ENCODE results near the gene FBXL17.

The FBXL17 gene

GRCh38 chr5:108079753-108080152 is 302.1 kb downstream of the FBXL17 start:
- no peak for DNase-seq

DNA sequence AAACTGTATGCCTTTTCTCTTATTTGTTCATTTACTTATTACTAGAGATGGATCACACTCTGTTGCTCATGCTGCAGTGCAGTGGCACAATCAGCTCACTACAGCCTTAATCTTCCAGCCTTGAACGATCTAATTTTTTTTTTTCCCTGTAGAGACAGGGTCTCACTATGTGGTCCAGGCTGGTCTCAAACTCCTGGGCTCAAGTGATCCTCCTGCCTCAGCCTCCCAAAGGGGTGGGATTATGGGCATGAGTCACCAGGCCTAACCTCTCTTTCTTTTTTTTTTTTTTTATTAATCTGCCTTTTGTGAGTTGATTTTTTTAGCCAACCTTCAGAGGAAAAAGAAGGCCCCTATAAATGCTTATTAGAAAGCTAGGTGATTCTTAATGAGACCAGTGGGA is 303.0 kb downstream of the FBXL17 start:
- no peak for DNase-seq

DNA sequence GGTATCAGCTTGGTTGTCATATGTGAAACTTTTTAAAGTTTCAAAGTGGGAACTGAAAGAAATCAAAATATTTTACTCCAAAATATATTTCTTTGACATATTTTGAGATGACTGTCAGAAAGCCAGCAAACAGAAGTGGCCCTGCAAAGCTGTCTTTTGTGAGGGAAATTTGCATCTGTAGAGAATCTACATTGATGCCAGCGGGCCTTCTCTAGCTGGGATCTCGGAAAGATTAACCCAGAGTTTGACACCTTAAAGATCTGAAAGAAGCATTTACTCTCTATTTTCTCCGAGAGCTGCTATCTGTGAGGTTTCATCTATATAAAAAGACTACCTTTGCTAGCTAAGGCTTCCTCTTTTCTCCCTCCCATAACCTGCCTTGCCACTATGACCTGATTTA is 303.6 kb downstream of the FBXL17 start:
- no peak for DNase-seq

DNA sequence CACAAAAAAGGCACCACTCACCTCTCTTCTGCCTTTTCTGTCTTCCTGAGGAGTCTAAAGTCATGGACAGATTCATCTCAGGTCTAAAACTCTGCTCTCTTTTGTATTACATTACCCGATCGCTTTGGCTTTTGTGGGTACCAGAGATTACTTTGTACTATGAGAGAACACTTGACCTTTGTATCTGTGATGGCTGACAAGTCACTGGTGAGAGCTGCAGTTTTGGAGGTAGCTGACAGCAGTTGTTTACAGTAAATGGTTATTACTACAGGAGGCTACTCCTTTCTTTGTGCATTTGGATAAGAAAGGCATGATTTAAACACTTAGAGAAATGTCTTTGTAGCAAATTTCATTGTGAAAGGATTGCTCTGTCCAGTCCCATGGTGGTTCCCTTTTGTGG is 307.3 kb downstream of the FBXL17 start:
- DNase-seq = no peak

DNA sequence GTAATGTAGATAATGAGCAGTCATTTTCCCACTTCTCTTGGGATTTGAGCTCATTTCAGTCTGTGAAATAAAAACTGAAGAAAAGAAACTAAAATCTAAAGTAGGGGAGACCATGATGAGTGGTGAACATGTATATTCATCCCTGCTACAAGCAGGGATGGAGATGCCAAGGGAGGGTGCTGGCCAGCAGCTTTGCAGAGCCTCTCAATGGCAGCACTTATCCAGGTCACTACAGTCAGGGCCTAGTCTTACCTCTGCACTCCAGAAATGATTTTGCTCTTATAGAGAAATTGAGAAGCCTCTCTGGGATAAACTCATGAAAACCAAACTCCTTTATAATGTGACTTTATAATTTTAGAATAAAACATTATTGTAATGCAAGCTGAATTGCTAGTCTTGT is 317.6 kb downstream of the FBXL17 start:
- no peak for DNase-seq

GRCh38 chr5:108061941-108062340 is 320.0 kb downstream of the FBXL17 start:
- no peak for DNase-seq

GRCh38 chr5:108060340-108060739 is 321.6 kb downstream of the FBXL17 start:
- no peak for DNase-seq

GRCh38 chr5:108059334-108059733 is 322.6 kb downstream of the FBXL17 start:
- no peak for DNase-seq

- DNase-seq = no peak
These were observed 327.5 kb downstream of the FBXL17 start for GRCh38 chr5:108054349-108054748.

DNA sequence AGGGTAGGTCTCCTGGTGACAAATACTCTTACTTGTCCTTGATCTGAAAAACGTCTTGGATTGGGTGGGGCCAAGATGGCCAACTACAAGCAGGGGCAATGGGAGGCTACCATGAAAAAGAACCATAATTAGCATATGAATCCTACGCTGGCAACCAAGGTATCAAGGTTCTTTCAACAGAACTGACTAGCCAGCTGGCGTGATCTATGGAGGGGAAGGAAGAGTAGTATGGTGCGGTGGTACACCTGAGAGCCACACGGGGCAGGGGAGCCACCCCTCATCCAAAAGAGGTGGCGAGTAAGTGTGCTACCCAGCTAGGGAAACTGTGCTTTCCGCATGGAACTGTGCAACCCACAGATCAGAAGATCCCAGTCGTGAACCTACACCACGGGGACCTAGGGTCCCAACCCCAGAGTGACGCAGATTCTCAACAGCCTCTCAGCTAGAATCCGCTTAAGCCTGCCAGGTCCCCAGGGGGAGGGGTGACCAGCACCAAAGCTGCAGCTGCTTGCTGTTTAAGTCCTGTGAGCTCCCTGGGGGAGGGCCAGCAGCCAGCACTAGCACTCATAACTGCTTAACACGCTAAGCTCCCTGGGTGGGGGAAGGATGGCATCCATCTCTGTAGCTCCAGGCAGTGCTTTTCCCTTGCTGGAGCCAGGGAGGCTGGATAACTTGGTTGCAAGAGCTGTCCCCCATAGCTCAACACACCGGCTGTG is 334.8 kb downstream of the FBXL17 start:
- no peak for DNase-seq

DNA sequence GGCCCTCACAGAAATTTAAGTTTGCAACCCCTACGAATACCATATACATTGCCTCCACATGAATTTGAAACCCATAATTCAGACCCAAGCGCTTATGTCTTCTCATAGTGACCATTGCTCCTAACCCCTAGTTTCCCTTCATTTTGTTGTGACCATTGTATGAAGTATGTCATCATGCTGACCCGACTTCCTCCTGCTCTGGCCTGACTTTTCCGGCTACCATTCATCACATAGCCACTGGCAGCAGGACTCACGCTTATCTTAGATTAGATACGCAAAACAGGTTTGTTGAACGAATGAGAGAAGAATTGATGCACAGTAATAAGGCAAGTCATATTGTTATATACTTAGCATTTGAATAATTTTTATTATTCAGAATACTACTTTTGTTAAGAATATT is 345.4 kb downstream of the FBXL17 start:
- DNase-seq = no peak

- DNase-seq = no peak
These were observed 353.0 kb downstream of the FBXL17 start for GRCh38 chr5:108028883-108029282.

DNA sequence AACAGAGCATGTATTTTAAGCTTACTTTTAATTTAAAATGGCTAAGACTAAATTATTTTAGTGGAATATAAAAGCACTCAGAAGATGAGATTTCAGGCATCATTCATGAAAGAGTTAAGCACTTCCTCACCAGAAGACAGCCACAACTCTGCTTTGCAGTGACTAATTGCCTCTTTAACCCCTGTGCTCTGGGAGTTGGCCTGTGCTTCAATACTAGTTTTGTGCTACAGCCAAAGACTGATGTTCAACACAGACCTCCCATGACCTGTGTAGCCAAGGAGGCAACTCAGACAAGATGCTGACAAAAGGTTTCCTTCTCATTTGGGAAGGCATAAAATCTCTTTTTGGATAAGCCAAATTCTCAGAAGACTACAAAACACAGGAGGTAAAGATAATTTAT is 353.5 kb downstream of the FBXL17 start:
- DNase-seq = no peak

- DNase-seq = no peak
These were observed 355.9 kb downstream of the FBXL17 start for GRCh38 chr5:108025957-108026356.

DNA sequence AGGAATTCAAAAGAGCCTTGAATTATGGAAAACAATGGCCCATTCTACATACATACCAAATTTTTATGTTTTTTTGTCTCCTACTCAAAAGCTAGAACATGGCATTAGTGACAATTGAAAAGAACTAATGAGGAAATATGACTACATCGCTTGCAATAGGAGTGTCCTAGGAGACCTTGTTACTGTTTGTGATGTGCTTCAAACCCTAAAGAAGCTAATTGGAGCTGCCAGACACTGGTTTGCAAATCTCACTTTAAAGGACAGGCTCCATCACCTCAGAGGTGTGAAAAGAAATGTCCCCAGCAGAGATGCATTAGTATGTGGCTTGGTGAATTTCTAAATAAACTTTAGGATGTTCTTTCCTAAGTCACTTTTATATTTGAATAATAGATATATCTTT is 356.9 kb downstream of the FBXL17 start:
- DNase-seq = no peak

DNA sequence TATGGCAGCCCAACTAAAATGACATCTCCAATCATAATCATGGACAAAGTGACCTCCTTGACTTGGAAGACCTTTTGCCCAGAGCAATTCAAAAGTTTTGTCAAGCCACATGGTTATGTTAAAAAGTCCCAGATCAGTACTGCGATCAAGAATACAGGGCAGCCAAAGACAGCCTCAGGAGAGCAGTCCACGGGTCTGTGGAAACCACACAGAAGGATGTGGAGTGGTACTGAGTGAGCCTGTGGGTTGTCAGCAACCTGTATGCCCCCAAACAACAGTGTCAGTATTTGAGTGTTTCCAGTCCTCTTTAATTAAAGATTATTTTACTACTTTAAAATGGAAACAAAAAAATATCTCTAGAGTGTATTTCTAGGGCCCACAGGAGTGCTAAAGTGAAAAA is 365.8 kb downstream of the FBXL17 start:
- no peak for DNase-seq

DNA sequence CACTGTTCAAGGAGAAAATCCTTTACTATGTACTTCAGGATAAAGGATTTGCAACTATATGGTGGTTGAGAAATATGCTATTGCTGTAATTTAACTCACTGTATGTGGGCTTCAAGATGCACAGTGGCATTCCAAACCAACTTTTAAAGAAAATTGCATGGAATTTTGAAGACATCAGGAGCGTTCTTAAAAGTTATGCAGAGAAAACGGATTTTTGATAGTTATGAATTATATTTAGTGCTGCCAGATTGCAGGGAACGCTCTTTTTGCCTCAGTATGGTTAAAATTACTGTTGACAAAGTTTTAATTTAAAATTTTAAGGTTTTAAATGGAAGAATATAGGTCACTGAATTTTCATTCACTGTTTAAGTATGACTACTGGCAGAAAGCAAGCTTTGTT is 375.1 kb downstream of the FBXL17 start:
- DNase-seq = no peak

GRCh38 chr5:108003178-108003577 is 378.7 kb downstream of the FBXL17 start:
- peak; percentile 54 to 79 (median 63) for DNase-seq

DNA sequence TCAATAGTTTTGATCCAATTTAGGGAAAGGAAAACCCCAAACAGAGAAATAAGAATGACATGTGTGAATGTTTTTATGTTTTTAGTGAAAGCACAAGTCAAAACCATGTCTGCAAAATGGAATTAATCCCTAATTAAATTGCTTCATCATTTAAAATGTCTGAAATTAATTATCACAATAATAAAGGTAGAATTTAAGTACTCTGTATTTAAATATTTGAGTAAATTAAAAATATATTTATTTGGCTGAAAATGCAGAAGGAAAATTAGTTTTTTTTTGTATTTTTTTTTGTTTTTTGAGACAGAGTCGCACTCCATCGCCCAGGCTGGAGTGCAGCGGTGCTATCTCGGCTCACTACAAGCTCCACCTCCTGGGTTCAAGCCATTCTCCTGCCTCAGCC is 380.7 kb downstream of the FBXL17 start:
- no peak for DNase-seq

DNA sequence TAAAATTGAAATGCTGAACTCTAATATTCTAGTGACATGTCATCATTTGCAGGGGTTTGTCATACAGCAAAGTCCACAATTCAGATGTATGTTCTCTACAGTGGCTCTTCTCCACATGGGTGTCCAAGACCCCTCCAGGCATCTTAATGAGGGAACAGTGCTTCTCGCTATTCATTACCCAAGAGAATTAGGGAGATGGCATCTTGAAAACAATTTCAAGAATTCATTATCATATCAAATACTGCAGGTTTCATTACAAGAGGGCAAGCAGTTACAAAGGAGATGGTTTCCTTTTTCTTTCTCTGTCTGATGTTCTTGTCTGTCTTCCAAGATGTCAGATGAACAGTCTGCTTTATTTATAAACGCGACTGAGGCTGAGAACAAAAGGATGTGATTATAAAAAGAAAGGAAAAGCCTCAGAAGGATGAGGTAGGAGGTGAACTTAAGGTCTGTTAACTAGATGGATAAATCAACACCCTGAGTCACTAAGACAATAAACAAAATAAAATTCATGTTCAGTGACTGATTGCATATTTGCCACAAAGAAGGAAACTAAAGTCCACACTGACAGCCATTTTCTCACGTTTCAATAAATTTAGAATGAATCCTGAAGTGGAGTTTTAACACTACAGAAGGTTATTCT is 384.4 kb downstream of the FBXL17 start:
- DNase-seq = no peak

- no peak for DNase-seq
These were observed 388.6 kb downstream of the FBXL17 start for GRCh38 chr5:107993341-107993740.

GRCh38 chr5:107990881-107991810 is 390.8 kb downstream of the FBXL17 start:
- no peak for DNase-seq

DNA sequence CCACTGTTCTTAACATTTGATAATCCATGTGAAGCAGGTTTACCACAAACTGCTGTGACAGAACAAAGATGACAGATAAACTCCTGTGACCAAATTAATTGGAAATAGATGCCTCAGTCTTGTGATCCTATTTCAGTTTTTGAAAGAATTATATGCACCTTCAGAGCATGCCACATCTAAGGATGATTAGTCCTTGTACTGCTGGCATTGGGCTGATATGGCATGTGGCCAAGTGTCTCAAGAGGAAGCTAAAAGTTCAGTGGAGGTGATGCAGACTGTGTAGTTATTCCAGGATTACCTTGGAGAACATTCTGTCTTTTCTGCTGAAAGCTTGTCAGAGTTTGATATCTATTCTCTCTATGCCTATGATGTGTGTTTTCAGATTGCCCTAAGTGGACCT is 396.8 kb downstream of the FBXL17 start:
- peak in 2 of 3 donors; percentile 4 to 5 for DNase-seq

Data from suppressor macrophage treated with lipopolysaccharide for 1 hour (primary cell).